Osteoblast (primary cell): ENCODE results near the gene GFPT2. TPM values are rescaled to one million over a fixed set of nuclear protein-coding genes. Genes with fewer than 3 reads are reported as not detected.

Source experiments
- DNase-seq: peaks from one replicate; pipeline ENCODE4 v3.0.0; 2011; ENCODE audit warnings: low spot score, mixed read lengths; ENCODE audit not compliant: insufficient read length; ENCODE audit errors: missing footprints
- H2AFZ ChIP-seq: 2 replicates; pipeline ENCODE4 v1.6.0; 2011; ENCODE audit warnings: mild to moderate bottlenecking, low read length
- H3K27ac ChIP-seq: 2 replicates; pipeline ENCODE4 v1.5.1; 2011; ENCODE audit warnings: mild to moderate bottlenecking, low read depth, low read length, moderate library complexity
- H3K27me3 ChIP-seq: 2 replicates; pipeline ENCODE4 v1.6.0; 2012; ENCODE audit warnings: mild to moderate bottlenecking, control low read depth, inconsistent platforms, low read length, moderate library complexity; ENCODE audit not compliant: insufficient read depth
- H3K36me3 ChIP-seq: 2 replicates; pipeline ENCODE4 v1.5.1; 2011; ENCODE audit warnings: mild to moderate bottlenecking, low read length, control low read depth, moderate library complexity; ENCODE audit not compliant: insufficient read depth
- H3K4me1 ChIP-seq: 2 replicates; pipeline ENCODE4 v1.5.1; 2011; ENCODE audit warnings: mild to moderate bottlenecking, low read length, control low read depth, moderate library complexity; ENCODE audit not compliant: insufficient read depth
- H3K4me2 ChIP-seq: 2 replicates; pipeline ENCODE4 v1.6.0; 2011; ENCODE audit warnings: mild to moderate bottlenecking, low read length; ENCODE audit not compliant: insufficient read depth
- H3K4me3 ChIP-seq: fragments of 200-600 bp; sonication (generic); 3 replicates; pipeline ENCODE4 v1.5.1; 2012; ENCODE audit warnings: mild to moderate bottlenecking, low read length, inconsistent platforms; ENCODE audit not compliant: insufficient read depth
- H3K79me2 ChIP-seq: 2 replicates; pipeline ENCODE4 v1.6.0; 2012; ENCODE audit warnings: mild to moderate bottlenecking, low read length, control low read depth, inconsistent platforms; ENCODE audit not compliant: insufficient read depth
- H3K9me3 ChIP-seq: 2 replicates; pipeline ENCODE4 v1.5.1; 2011; ENCODE audit warnings: low read depth, low read length, control low read depth
- H4K20me1 ChIP-seq: 2 replicates; pipeline ENCODE4 v1.6.0; 2012; ENCODE audit warnings: mild to moderate bottlenecking, low read length, control low read depth; ENCODE audit not compliant: insufficient read depth
- total RNA-seq: library from RNA; depleted of rRNA; stranded (reverse); fragments of >200 nt; gene quantifications from 2 replicates; pipeline ENCODE4 v1.2.3, GENCODE V29; 2012
- TF ChIP-seq, protein P1 (sequence below): IDR thresholded peaks from 2 replicates; pipeline ENCODE4 v1.5.1; 2011; ENCODE audit warnings: mild to moderate bottlenecking, low read depth, low read length, moderate library complexity; ENCODE audit errors: extremely low read depth

GFPT2 gene
- total RNA-seq, 1 donor, result 30.4 TPM

DNA sequence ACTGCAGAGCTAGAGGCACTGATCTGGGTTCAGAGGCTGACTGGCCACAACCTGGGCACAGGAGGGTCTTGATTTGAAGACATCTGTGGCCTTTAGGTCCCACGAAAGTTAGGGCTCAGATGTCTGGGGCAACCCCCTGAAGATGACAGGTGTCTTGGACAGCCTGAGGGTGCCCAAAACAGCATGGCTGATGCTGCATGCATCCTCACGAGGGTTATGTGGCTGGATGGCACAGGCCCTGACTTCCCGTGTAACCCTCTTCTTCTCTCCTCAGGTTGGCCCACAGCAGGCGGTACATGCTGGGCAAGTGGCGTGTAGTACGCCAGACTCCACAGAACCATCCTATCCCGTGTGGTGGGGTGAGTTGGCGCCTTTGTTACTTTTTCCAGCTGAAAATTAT, 29.8 kb upstream of the GFPT2 start:
- H3K36me3 ChIP-seq, result no peaks in the 10 kb centered on the region
- TF ChIP-seq, protein P1, sequence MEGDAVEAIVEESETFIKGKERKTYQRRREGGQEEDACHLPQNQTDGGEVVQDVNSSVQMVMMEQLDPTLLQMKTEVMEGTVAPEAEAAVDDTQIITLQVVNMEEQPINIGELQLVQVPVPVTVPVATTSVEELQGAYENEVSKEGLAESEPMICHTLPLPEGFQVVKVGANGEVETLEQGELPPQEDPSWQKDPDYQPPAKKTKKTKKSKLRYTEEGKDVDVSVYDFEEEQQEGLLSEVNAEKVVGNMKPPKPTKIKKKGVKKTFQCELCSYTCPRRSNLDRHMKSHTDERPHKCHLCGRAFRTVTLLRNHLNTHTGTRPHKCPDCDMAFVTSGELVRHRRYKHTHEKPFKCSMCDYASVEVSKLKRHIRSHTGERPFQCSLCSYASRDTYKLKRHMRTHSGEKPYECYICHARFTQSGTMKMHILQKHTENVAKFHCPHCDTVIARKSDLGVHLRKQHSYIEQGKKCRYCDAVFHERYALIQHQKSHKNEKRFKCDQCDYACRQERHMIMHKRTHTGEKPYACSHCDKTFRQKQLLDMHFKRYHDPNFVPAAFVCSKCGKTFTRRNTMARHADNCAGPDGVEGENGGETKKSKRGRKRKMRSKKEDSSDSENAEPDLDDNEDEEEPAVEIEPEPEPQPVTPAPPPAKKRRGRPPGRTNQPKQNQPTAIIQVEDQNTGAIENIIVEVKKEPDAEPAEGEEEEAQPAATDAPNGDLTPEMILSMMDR, result no peak
- no peaks in the 10 kb centered on the region for H3K79me2 ChIP-seq
- no peak overlapping the region for H2AFZ ChIP-seq
- DNase-seq, result peak; percentile 60
- H3K4me2 ChIP-seq, result no peak overlapping the region
- H4K20me1 ChIP-seq, result no peaks in the 10 kb centered on the region
- no peaks in the 10 kb centered on the region for H3K9me3 ChIP-seq
- no peak overlapping the region for H3K27ac ChIP-seq
- H3K4me3 ChIP-seq, result no peak overlapping the region
- no peaks in the 10 kb centered on the region for H3K4me1 ChIP-seq
- H3K27me3 ChIP-seq, result no peaks in the 10 kb centered on the region

DNA sequence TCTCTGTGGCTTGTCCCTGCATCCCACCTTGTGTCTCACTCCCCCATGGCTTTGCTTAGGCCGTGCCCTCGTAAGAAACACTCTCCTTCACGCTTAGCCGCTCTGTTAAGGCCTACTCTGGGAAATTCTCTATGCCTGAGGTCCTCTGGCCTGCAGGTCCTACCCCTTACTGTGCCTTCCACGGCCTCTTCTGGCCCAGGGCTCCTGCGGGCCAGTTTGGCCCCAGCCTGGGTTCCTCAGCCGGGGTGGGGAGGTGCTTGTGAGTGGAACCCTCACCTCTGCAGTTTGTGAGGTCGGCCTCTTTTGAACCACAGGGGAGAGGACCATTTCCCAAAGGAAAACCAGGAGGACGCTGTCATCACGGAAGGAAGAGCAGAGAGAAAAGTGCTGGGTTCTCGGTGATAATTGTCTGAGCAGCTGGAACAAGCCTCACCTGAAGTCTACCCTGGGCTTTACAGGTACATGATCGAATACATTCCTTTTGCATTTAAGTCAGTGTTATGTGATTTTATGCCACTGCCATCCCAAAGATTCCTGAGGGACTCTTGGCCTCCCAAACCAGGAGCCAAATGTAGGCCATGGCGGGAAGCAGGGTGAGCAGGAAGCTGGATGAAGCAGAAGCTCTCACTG, 28.8 kb upstream of the GFPT2 start:
- Histone ChIP-seq H3K79me2 (no peaks in the 10 kb centered on the region), H3K36me3 (no peaks in the 10 kb centered on the region), H3K4me2 (no peak overlapping the region), H3K4me1 (no peaks in the 10 kb centered on the region), H2AFZ (no peak overlapping the region), H4K20me1 (no peaks in the 10 kb centered on the region), H3K9me3 (no peaks in the 10 kb centered on the region), H3K27me3 (no peaks in the 10 kb centered on the region), H3K4me3 (no peak overlapping the region), H3K27ac (no peak overlapping the region)
- TF ChIP-seq, protein P1, result no peak
- DNase-seq, result peak; percentile 41

DNA sequence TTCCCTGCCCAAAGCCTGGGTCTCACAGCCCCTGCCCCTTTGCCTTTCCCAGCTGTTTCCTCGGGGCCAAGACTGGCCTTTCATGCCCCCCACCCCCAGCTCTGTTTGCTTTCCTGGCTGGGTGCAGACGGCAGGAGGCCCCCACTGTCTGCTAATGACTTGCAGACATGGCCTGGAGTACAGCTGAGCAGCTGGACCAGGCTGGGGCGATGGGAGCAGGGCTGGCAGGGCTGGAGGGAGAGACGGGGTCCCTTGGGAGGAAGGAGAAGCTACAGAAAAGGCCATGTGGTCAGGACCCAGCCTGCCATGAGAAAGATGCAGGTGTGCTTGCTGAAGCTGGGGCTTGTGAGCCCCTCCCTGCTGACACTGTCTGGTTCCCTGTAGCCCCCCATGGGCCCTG, 28.3 kb upstream of the GFPT2 start:
- Histone ChIP-seq H3K36me3 (no peaks in the 10 kb centered on the region), H3K4me1 (no peaks in the 10 kb centered on the region), H3K27ac (no peak overlapping the region), H3K27me3 (no peaks in the 10 kb centered on the region), H3K4me3 (no peak overlapping the region), H4K20me1 (no peaks in the 10 kb centered on the region), H2AFZ (no peak overlapping the region), H3K9me3 (no peaks in the 10 kb centered on the region), H3K4me2 (no peak overlapping the region), H3K79me2 (no peaks in the 10 kb centered on the region)
- TF ChIP-seq, protein P1, result no peak
- DNase-seq, result no peak

DNA sequence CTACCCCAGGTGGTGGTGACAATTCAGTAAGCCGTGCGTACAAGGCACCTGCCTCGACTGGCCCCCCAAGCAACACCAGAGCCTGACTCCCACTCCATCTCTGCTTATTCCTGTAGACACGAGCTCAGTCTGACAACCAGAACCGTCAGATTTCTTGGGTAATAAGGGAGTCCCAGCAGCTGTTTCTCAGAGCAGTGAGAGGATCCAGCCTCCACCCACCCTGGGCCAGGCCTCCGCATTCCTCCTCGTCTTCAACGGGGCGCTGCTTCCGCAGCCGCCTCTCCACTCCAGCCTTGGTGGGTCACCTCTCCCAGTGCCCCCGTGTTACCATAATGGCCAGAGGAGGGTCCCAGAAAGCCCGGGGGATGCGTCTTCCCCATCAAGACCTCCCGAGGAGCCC, 27.7 kb upstream of the GFPT2 start:
- Histone ChIP-seq H4K20me1 (no peaks in the 10 kb centered on the region), H3K4me1 (no peaks in the 10 kb centered on the region), H3K4me3 (no peak overlapping the region), H2AFZ (no peak overlapping the region), H3K27me3 (no peaks in the 10 kb centered on the region), H3K36me3 (no peaks in the 10 kb centered on the region), H3K4me2 (no peak overlapping the region), H3K79me2 (no peaks in the 10 kb centered on the region), H3K27ac (no peak overlapping the region), H3K9me3 (no peaks in the 10 kb centered on the region)
- TF ChIP-seq, protein P1, result no peak
- no peak for DNase-seq
